D341Med (cell line): ENCODE results near the gene SPAG16.
"Not testable (repeated sequence)": the region's sequence is repeated elsewhere in the genome, so short reads cannot be mapped to it uniquely, and the experiment has no call there.

Source experiments
- DNase-seq: peaks from one replicate; pipeline ENCODE4 v3.0.0; 2012; ENCODE audit warnings: low spot score

Gene SPAG16

GRCh38 chr2:214005337-214005736, 721.1 kb downstream of the SPAG16 start:
- no peak for DNase-seq

- no peak for DNase-seq
Observed at GRCh38 chr2:214006601-214007000, 722.3 kb downstream of the SPAG16 start.

GRCh38 chr2:214011676-214012075, 727.4 kb downstream of the SPAG16 start:
- DNase-seq, result no peak

- DNase-seq, result no peak
Observed at GRCh38 chr2:214014551-214015220, 730.4 kb downstream of the SPAG16 start.

- no peak for DNase-seq
Observed at GRCh38 chr2:214019229-214019972, 735.1 kb downstream of the SPAG16 start.

- DNase-seq, result no peak
Observed at GRCh38 chr2:214019973-214020345, 735.7 kb downstream of the SPAG16 start.

GRCh38 chr2:214029190-214029589, 744.9 kb downstream of the SPAG16 start:
- no peak for DNase-seq

- no peak for DNase-seq
Observed at GRCh38 chr2:214031566-214031965, 747.3 kb downstream of the SPAG16 start.

GRCh38 chr2:214034417-214034816, 750.2 kb downstream of the SPAG16 start:
- DNase-seq, result no peak

- DNase-seq, result no peak
Observed at GRCh38 chr2:214035091-214035852, 751.0 kb downstream of the SPAG16 start.

- no peak for DNase-seq
Observed at GRCh38 chr2:214035921-214036320, 751.7 kb downstream of the SPAG16 start.

GRCh38 chr2:214038186-214038585, 753.9 kb downstream of the SPAG16 start:
- DNase-seq, result no peak

GRCh38 chr2:214050731-214051130, 766.5 kb downstream of the SPAG16 start:
- DNase-seq, result no peak

GRCh38 chr2:214051585-214051984, 767.3 kb downstream of the SPAG16 start:
- no peak for DNase-seq

- no peak for DNase-seq
Observed at GRCh38 chr2:214052235-214052634, 768.0 kb downstream of the SPAG16 start.

GRCh38 chr2:214057986-214058385, 773.7 kb downstream of the SPAG16 start:
- no peak for DNase-seq

- not testable (repeated sequence) for DNase-seq
Observed at GRCh38 chr2:214062279-214062678, 778.0 kb downstream of the SPAG16 start.

GRCh38 chr2:214064471-214064870, 780.2 kb downstream of the SPAG16 start:
- no peak for DNase-seq

- DNase-seq, result no peak
Observed at GRCh38 chr2:214066862-214067261, 782.6 kb downstream of the SPAG16 start.

GRCh38 chr2:214069254-214069653, 785.0 kb downstream of the SPAG16 start:
- no peak for DNase-seq

- no peak for DNase-seq
Observed at GRCh38 chr2:214075456-214075855, 791.2 kb downstream of the SPAG16 start.

GRCh38 chr2:214076527-214076926, 792.3 kb downstream of the SPAG16 start:
- DNase-seq, result no peak

- no peak for DNase-seq
Observed at GRCh38 chr2:214077727-214078126, 793.5 kb downstream of the SPAG16 start.
